Tibial nerve (tissue), 4 donors: ENCODE data around the gene GRM8. TPM values are rescaled to one million over a fixed set of nuclear protein-coding genes. Genes with fewer than 3 reads are reported as not detected.

ENCODE experiments used
- DNase-seq, 2 donors: peaks; one replicate each; pipeline ENCODE4 v3.0.0-alpha.2; 2019; ENCODE audit warnings: low spot score in 2 of 2
- H3K27ac ChIP-seq, 4 donors: fragments of 200-600 bp; sonication (generic) in 3 of 4; one replicate each; pipeline ENCODE4 v1.5.1; 2017 to 2019; ENCODE audit warnings: mild to moderate bottlenecking in 1 of 4
- H3K27me3 ChIP-seq, 2 donors: fragments of 200-600 bp; sonication (generic) in 1 of 2; one replicate each; pipeline versions ENCODE4 v1.5.1 to v1.6.0; 2017 to 2019
- H3K36me3 ChIP-seq, 3 donors: fragments of 200-600 bp; sonication (generic); one replicate each; pipeline ENCODE4 v1.5.1; 2018 to 2019
- H3K4me1 ChIP-seq, 4 donors: fragments of 200-600 bp; sonication (generic) in 3 of 4; one replicate each; pipeline ENCODE4 v1.5.1; 2017 to 2019
- H3K4me3 ChIP-seq, 4 donors: fragments of 200-600 bp; sonication (generic) in 3 of 4; one replicate each; pipeline ENCODE4 v1.5.1; 2017 to 2019; ENCODE audit warnings: mild to moderate bottlenecking in 1 of 4, moderate library complexity in 1 of 4
- H3K9me3 ChIP-seq, 4 donors: fragments of 200-600 bp; sonication (generic) in 3 of 4; one replicate each; pipeline ENCODE4 v1.5.1; 2017 to 2019
- EP300 ChIP-seq, 2 donors: sonication (generic); formaldehyde crosslinking; IDR thresholded peaks; one replicate each; pipeline ENCODE4 v1.6.1; 2017; ENCODE audit warnings: antibody characterized with exemption in 2 of 2, mild to moderate bottlenecking in 1 of 2
- POLR2A ChIP-seq, 2 donors: fragments of 450-650 bp; IDR thresholded peaks; one replicate each; pipeline ENCODE4 v1.6.1; 2017; ENCODE audit warnings: antibody characterized with exemption in 2 of 2, mild to moderate bottlenecking in 2 of 2, moderate library complexity in 2 of 2
- WGBS, 2 donors: methylation state at CpG; one replicate each; pipeline ENCODE4 v1.1.5; 2018; 5-methylcytosine and 5-hydroxymethylcytosine counted together
- total RNA-seq, 4 donors: library from RNA; depleted of rRNA; stranded (reverse); fragments of >200 nt; gene quantifications; one replicate each; pipeline ENCODE4 v1.1.0, GENCODE V29; 2016
- TF ChIP-seq, protein P1 (sequence below), 5 experiments: fragments of 200-600 bp in 3 of 5; fragments of 450-650 bp in 2 of 5; sonication (generic) in 3 of 5; IDR thresholded peaks; one replicate each; pipeline ENCODE4 v1.5.1; 2016 to 2019; ENCODE audit warnings: antibody characterized with exemption in 5 of 5, mild to moderate bottlenecking in 3 of 5, moderate library complexity in 2 of 5

Gene GRM8
- total RNA-seq, 4 donors from 2014 or later = 0.59 to 1.5 (median 1.1) TPM

DNA sequence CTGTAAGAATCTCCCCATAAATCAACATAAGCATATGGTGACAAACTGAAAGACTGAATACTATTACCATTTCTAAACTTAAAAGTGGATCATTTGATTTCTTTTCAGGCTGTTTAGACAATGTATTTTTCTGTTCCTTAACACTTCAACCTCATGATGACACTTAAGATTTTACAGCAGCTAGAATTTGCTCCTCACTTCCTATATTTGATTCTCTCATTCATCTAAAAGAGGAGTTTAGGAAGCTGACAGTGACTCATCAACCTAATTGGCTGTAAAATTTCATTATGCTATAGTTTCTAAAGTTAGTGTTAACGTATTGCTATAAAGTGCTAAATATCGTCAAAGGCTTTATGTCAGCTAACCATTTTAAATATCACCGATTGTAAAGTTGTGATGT lies 478.7 kb downstream of the GRM8 start:
- WGBS, 2 donors = 54 to 67% methylated on average over 3 of the region's 3 CpGs
- no peak overlapping the region for H3K27ac ChIP-seq
- TF ChIP-seq, protein P1, sequence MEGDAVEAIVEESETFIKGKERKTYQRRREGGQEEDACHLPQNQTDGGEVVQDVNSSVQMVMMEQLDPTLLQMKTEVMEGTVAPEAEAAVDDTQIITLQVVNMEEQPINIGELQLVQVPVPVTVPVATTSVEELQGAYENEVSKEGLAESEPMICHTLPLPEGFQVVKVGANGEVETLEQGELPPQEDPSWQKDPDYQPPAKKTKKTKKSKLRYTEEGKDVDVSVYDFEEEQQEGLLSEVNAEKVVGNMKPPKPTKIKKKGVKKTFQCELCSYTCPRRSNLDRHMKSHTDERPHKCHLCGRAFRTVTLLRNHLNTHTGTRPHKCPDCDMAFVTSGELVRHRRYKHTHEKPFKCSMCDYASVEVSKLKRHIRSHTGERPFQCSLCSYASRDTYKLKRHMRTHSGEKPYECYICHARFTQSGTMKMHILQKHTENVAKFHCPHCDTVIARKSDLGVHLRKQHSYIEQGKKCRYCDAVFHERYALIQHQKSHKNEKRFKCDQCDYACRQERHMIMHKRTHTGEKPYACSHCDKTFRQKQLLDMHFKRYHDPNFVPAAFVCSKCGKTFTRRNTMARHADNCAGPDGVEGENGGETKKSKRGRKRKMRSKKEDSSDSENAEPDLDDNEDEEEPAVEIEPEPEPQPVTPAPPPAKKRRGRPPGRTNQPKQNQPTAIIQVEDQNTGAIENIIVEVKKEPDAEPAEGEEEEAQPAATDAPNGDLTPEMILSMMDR (IDR thresholded peaks at IDR 0.05) = no peak
- no peak for TF ChIP-seq POLR2A (IDR thresholded peaks at IDR 0.05)
- TF ChIP-seq EP300 (IDR thresholded peaks at IDR 0.05) = no peak

DNA sequence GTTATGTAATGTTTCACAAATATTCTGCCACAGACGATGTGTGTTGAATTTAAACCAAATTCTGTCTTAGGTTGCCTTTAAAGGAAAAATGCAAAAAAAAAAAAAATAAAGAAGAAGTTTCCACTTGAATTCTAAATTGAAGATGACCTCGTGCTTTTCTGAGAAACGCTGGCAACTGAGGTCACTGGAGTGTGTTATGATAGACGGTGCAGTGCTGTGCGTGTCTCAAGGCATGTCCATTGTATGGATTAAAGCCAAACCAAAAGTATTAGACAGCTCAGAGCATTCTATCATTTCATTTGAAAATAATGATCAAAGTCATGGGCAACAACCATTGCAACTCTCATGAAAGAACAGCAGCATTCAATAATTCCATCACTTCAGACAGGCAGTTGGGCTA lies 483.9 kb downstream of the GRM8 start:
- TF ChIP-seq EP300 (IDR thresholded peaks at IDR 0.05) (no peak), POLR2A (IDR thresholded peaks at IDR 0.05) (no peak)
- TF ChIP-seq, protein P1 (IDR thresholded peaks at IDR 0.05) = no peak
- no peaks in the 10 kb centered on the region for H3K4me1 ChIP-seq
- WGBS, 2 donors = 53% methylated on average over 5 of the region's 5 CpGs

More for the DNA sequence above, 478.7 kb downstream of the GRM8 start:
- no peak for DNase-seq
- no peaks in the 10 kb centered on the region for H3K9me3 ChIP-seq
- H3K4me1 ChIP-seq = no peaks in the 10 kb centered on the region
- no peaks in the 10 kb centered on the region for H3K27me3 ChIP-seq
- no peak overlapping the region for H3K4me3 ChIP-seq
- no peaks in the 10 kb centered on the region for H3K36me3 ChIP-seq

DNA sequence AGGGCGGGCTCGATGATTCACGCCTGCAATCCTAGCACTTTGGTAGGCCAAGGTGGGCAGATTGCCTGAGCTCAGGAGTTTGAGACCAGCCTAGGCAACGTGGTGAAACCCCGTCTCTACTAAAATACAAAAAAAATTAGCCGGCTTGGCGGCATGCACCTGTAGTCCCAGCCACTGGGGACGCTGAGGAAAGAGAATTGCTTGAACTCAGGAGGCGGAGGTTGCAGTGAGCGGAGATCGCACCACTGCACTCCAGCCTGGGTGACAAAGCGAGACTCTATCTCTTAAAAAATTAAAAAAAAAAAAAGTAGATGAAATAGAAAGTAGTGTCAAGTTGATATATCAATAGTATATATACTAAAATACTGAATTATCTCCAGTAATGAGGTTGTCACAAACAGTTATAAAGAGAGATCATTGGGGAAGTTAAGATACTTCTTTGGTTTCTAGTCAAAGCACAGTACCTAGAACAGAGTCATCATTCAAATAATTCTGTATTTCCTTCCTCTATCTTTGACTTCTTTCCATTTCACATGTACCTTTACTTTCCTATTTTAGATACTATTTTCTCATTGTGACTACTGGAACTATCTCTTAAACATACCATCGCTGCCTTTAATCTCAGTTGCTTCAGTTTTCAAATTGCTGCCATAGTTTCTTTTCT lies 491.7 kb downstream of the GRM8 start:
- Histone ChIP-seq H3K27me3 (no peaks in the 10 kb centered on the region), H3K9me3 (no peaks in the 10 kb centered on the region), H3K4me1 (no peaks in the 10 kb centered on the region), H3K4me3 (no peak overlapping the region), H3K36me3 (no peaks in the 10 kb centered on the region), H3K27ac (no peak overlapping the region)
- DNase-seq = no peak
- WGBS, 2 donors = 81 to 93% methylated on average over 12 to 13 of the region's 13 CpGs
- TF ChIP-seq, protein P1 (IDR thresholded peaks at IDR 0.05) = no peak
- TF ChIP-seq POLR2A (IDR thresholded peaks at IDR 0.05) = no peak
- TF ChIP-seq EP300 (IDR thresholded peaks at IDR 0.05) = no peak

More for the DNA sequence above, 483.9 kb downstream of the GRM8 start:
- no peak for DNase-seq
- Histone ChIP-seq H3K9me3 (no peaks in the 10 kb centered on the region), H3K4me3 (no peak overlapping the region), H3K27ac (no peak overlapping the region), H3K36me3 (no peaks in the 10 kb centered on the region), H3K27me3 (no peaks in the 10 kb centered on the region)

DNA sequence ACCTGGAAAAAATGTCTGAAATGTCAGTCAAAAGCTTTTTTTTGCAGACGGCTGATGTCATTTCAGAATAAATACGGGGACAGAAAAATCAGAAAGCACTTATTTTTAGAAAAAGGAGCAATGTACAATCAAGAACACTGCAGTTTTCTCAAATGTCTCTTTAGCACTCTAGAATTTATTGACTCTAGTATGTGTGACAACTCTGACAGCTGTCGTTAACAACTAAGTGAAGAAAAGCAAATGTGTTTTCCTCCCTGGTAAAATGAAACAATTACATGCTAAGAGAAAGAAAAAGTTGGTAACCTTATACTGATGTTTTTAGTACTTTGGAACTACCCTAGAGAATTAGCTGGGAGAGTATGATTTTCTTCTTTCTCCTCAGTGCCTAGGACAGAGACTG lies 497.4 kb downstream of the GRM8 start:
- WGBS, 2 donors = 46 to 55% methylated on average over 3 of the region's 3 CpGs
- Histone ChIP-seq H3K4me3 (no peak overlapping the region), H3K9me3 (no peaks in the 10 kb centered on the region)

More for the DNA sequence above, 497.4 kb downstream of the GRM8 start:
- Histone ChIP-seq H3K27me3 (no peaks in the 10 kb centered on the region), H3K27ac (no peak overlapping the region), H3K36me3 (no peaks in the 10 kb centered on the region), H3K4me1 (no peaks in the 10 kb centered on the region)
- TF ChIP-seq EP300 (IDR thresholded peaks at IDR 0.05) = no peak
- TF ChIP-seq POLR2A (IDR thresholded peaks at IDR 0.05) = no peak
- TF ChIP-seq, protein P1 (IDR thresholded peaks at IDR 0.05) = no peak
- no peak for DNase-seq
